ENCODE results near the gene C14orf39. TPM values are rescaled to one million over a fixed set of nuclear protein-coding genes. Genes with fewer than 3 reads are reported as not detected.

C14orf39 gene
- total and polyA plus RNA-seq, 2 experiments from 2014 or later = 0.28 to 3.4 TPM

DNA sequence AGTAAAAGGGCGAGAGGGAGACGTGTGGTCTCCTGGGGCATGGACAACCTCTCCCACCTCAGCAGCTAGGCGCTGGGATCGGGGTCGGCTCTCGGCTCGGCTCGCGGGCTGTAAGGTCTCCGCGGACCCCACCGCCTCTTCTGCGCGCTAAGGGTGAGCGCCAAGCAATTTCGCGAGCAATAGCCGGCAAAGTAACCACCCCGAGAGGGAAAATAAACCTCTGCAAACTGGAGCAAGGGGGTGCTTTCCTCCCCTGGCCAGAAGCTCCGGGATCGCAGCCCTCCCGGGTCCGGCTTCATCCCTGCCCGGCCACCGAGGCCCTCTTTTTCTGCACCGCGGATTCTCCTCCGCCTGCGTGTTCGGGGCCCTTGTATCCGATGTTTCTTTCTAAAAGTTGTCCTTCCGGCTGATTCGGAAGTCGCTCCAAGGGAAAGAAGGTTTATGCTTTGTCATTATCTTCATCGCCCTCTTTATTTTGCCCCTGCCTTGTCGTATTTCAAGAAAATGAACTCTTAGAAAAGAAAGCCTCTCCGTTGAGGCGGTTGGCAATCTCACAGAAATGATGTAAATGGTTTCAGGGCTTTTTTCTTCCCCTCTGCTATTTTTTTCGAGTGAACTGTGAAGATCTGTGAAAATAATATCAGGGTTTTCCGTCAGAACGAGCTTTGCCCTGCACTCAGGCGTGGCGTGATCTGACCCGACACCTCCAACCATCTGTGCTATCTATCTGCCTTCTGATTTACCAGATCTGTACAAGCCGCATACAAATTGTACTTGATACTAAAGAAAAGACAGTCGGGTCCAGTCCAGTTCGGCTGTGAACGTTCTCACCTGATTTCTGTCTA, 21.3 kb upstream of the C14orf39 start:
- peak overlapping the region; percentile 91 for H3K4me2 ChIP-seq

DNA sequence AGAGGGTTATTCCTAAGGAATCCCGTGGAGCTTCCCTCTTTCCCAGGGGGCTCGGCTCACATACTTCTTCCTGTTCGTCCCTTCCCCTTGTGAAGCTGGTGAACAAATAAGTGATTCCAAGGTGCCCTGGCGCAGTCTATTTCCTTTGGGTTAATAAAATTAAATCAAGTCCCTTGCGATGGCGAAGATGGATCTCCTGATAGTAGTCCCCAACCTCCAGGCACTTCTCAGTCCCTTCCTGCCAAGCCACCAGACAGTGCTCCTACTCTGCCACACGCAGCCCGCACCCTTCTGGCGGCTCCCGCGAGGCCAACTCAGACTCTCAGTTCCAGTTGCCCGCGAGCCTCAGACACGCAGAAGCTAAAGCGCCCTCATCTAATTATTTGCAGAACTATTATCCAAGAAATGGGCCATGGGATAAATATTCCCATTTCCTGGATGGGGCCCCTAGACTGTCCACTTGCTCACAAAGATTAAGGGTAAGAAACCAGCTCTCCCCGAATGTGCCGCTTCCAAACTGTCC, 20.7 kb upstream of the C14orf39 start:
- ATAC-seq (0 out of 3 replicates have a peak, but pooled peaks have one; percentile 4), DNase-seq (ENCODE audit: low spot score) (peak; percentile 51)
- peaks cover 100% of the 10 kb centered on the region for H3K27me3 ChIP-seq (ENCODE audit: insufficient read depth)
- Mint-ChIP-seq H3K36me3 (ENCODE audit: low read depth) (no peaks in the 10 kb centered on the region), H3K27ac (no peak overlapping the region), H3K4me1 (peaks cover 43% of the 10 kb centered on the region), H3K4me3 (peak overlapping the region; percentile 76), H3K9me3 (no peaks in the 10 kb centered on the region; the same call in 2 of the 3 replicates), H3K27me3 (ENCODE audit: insufficient read depth, low read depth, poor library complexity) (peaks cover 81% of the 10 kb centered on the region)
- no peaks in the 10 kb centered on the region for H3K36me3 ChIP-seq (ENCODE audit: insufficient read depth)
- H3K4me3 ChIP-seq = peak overlapping the region; percentile 54
- no peaks in the 10 kb centered on the region for H3K79me2 ChIP-seq (replicated peaks; ENCODE audit: insufficient read depth)
- peak overlapping the region; percentile 91 for H3K4me2 ChIP-seq
- 0 out of 2 replicates have a peak, but pooled peaks cover 8% of the 10 kb centered on the region for H4K20me1 ChIP-seq (replicated peaks; ENCODE audit: insufficient read depth)
- no peak overlapping the region for H3K27ac ChIP-seq (ENCODE audit: low read depth)
- H2AFZ ChIP-seq = peak overlapping the region; percentile 77
- TF ChIP-seq, protein P1, sequence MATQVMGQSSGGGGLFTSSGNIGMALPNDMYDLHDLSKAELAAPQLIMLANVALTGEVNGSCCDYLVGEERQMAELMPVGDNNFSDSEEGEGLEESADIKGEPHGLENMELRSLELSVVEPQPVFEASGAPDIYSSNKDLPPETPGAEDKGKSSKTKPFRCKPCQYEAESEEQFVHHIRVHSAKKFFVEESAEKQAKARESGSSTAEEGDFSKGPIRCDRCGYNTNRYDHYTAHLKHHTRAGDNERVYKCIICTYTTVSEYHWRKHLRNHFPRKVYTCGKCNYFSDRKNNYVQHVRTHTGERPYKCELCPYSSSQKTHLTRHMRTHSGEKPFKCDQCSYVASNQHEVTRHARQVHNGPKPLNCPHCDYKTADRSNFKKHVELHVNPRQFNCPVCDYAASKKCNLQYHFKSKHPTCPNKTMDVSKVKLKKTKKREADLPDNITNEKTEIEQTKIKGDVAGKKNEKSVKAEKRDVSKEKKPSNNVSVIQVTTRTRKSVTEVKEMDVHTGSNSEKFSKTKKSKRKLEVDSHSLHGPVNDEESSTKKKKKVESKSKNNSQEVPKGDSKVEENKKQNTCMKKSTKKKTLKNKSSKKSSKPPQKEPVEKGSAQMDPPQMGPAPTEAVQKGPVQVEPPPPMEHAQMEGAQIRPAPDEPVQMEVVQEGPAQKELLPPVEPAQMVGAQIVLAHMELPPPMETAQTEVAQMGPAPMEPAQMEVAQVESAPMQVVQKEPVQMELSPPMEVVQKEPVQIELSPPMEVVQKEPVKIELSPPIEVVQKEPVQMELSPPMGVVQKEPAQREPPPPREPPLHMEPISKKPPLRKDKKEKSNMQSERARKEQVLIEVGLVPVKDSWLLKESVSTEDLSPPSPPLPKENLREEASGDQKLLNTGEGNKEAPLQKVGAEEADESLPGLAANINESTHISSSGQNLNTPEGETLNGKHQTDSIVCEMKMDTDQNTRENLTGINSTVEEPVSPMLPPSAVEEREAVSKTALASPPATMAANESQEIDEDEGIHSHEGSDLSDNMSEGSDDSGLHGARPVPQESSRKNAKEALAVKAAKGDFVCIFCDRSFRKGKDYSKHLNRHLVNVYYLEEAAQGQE (IDR thresholded peaks at IDR 0.05; ENCODE audit: unreplicated experiment) = no peak
- TF ChIP-seq STAT1 (IDR thresholded peaks at IDR 0.05; ENCODE audit: unreplicated experiment) (no peak), ZNF114 (CRISPR knock-in tag; IDR thresholded peaks at IDR 0.05) (no peak), EZH2phosphoT487 (IDR thresholded peaks at IDR 0.05; ENCODE audit: unreplicated experiment) (peak; percentile 72), EZH2 (IDR thresholded peaks at IDR 0.05; ENCODE audit: low read depth, unreplicated experiment) (peak; percentile 95)
- TF ChIP-seq, protein P2, sequence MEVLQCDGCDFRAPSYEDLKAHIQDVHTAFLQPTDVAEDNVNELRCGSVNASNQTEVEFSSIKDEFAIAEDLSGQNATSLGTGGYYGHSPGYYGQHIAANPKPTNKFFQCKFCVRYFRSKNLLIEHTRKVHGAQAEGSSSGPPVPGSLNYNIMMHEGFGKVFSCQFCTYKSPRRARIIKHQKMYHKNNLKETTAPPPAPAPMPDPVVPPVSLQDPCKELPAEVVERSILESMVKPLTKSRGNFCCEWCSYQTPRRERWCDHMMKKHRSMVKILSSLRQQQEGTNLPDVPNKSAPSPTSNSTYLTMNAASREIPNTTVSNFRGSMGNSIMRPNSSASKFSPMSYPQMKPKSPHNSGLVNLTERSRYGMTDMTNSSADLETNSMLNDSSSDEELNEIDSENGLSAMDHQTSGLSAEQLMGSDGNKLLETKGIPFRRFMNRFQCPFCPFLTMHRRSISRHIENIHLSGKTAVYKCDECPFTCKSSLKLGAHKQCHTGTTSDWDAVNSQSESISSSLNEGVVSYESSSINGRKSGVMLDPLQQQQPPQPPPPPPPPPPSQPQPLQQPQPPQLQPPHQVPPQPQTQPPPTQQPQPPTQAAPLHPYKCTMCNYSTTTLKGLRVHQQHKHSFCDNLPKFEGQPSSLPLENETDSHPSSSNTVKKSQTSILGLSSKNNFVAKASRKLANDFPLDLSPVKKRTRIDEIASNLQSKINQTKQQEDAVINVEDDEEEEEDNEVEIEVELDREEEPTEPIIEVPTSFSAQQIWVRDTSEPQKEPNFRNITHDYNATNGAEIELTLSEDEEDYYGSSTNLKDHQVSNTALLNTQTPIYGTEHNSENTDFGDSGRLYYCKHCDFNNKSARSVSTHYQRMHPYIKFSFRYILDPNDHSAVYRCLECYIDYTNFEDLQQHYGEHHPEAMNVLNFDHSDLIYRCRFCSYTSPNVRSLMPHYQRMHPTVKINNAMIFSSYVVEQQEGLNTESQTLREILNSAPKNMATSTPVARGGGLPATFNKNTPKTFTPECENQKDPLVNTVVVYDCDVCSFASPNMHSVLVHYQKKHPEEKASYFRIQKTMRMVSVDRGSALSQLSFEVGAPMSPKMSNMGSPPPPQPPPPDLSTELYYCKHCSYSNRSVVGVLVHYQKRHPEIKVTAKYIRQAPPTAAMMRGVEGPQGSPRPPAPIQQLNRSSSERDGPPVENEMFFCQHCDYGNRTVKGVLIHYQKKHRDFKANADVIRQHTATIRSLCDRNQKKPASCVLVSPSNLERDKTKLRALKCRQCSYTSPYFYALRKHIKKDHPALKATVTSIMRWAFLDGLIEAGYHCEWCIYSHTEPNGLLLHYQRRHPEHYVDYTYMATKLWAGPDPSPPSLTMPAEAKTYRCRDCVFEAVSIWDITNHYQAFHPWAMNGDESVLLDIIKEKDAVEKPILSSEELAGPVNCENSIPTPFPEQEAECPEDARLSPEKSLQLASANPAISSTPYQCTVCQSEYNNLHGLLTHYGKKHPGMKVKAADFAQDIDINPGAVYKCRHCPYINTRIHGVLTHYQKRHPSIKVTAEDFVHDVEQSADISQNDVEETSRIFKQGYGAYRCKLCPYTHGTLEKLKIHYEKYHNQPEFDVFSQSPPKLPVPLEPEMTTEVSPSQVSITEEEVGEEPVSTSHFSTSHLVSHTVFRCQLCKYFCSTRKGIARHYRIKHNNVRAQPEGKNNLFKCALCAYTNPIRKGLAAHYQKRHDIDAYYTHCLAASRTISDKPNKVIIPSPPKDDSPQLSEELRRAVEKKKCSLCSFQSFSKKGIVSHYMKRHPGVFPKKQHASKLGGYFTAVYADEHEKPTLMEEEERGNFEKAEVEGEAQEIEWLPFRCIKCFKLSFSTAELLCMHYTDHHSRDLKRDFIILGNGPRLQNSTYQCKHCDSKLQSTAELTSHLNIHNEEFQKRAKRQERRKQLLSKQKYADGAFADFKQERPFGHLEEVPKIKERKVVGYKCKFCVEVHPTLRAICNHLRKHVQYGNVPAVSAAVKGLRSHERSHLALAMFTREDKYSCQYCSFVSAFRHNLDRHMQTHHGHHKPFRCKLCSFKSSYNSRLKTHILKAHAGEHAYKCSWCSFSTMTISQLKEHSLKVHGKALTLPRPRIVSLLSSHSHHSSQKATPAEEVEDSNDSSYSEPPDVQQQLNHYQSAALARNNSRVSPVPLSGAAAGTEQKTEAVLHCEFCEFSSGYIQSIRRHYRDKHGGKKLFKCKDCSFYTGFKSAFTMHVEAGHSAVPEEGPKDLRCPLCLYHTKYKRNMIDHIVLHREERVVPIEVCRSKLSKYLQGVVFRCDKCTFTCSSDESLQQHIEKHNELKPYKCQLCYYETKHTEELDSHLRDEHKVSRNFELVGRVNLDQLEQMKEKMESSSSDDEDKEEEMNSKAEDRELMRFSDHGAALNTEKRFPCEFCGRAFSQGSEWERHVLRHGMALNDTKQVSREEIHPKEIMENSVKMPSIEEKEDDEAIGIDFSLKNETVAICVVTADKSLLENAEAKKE (CRISPR knock-in tag; IDR thresholded peaks at IDR 0.05) = no peak
- H3K4me1 ChIP-seq (ENCODE audit: insufficient read depth) = peaks cover 55% of the 10 kb centered on the region
- peaks cover 25% of the 10 kb centered on the region for H3F3A ChIP-seq (replicated peaks; ENCODE audit: low read depth)
- no peaks in the 10 kb centered on the region for H3K9me2 ChIP-seq (ENCODE audit: insufficient read depth)

More for the DNA sequence above, 21.3 kb upstream of the C14orf39 start:
- Histone ChIP-seq H3K4me1 (ENCODE audit: insufficient read depth) (peaks cover 61% of the 10 kb centered on the region), H3F3A (replicated peaks; ENCODE audit: low read depth) (peaks cover 28% of the 10 kb centered on the region), H3K79me2 (replicated peaks; ENCODE audit: insufficient read depth) (no peaks in the 10 kb centered on the region), H4K20me1 (replicated peaks; ENCODE audit: insufficient read depth) (0 out of 2 replicates have a peak, but pooled peaks cover 11% of the 10 kb centered on the region), H3K36me3 (ENCODE audit: insufficient read depth) (no peaks in the 10 kb centered on the region), H3K4me3 (peak overlapping the region; percentile 54), H3K27ac (ENCODE audit: low read depth) (no peak overlapping the region), H3K9me2 (ENCODE audit: insufficient read depth) (no peaks in the 10 kb centered on the region), H2AFZ (peak overlapping the region; percentile 77), H3K27me3 (ENCODE audit: insufficient read depth) (peaks cover 100% of the 10 kb centered on the region)
- Mint-ChIP-seq H3K27ac (no peak overlapping the region), H3K36me3 (ENCODE audit: low read depth) (no peaks in the 10 kb centered on the region), H3K9me3 (no peaks in the 10 kb centered on the region; the same call in 2 of the 3 replicates), H3K4me3 (peak overlapping the region; percentile 76), H3K4me1 (peaks cover 49% of the 10 kb centered on the region), H3K27me3 (ENCODE audit: insufficient read depth, low read depth, poor library complexity) (peaks cover 88% of the 10 kb centered on the region)
- DNase-seq (ENCODE audit: low spot score) (peak; percentile 44), ATAC-seq (peak; percentile 4)
- no peak for TF ChIP-seq POLR2AphosphoS5 (IDR thresholded peaks at IDR 0.05; ENCODE audit: low read depth)
- TF ChIP-seq EZH2phosphoT487 (IDR thresholded peaks at IDR 0.05; ENCODE audit: unreplicated experiment) = peak; percentile 16
- TF ChIP-seq EZH2 (IDR thresholded peaks at IDR 0.05; ENCODE audit: low read depth, unreplicated experiment) = peak; percentile 96

Measured in GM23338 (cell line).